SJCRH30 (cell line): ENCODE results near the gene AHNAK2. TPM values are rescaled to one million over a fixed set of nuclear protein-coding genes. Genes with fewer than 3 reads are reported as not detected.

Experiments
- DNase-seq, 2 experiments: peaks; one replicate each; pipeline ENCODE4 v3.0.0-alpha.2; 2015 to 2020
- H3K27ac ChIP-seq: fragments of 250-450 bp; sonication (Bioruptor Pico); 2 replicates; pipeline ENCODE4 v1.5.1; 2020; ENCODE audit warnings: mild to moderate bottlenecking, moderate library complexity
- H3K27me3 ChIP-seq: fragments of 250-450 bp; sonication (Bioruptor Pico); 2 replicates; pipeline ENCODE4 v1.5.1; 2020; ENCODE audit warnings: mild to moderate bottlenecking, moderate library complexity
- H3K36me3 ChIP-seq: fragments of 250-450 bp; sonication (Bioruptor Pico); 2 replicates; pipeline ENCODE4 v1.5.1; 2020; ENCODE audit warnings: mild to moderate bottlenecking, moderate library complexity
- H3K4me1 ChIP-seq: fragments of 250-450 bp; sonication (Bioruptor Pico); 2 replicates; pipeline ENCODE4 v1.5.1; 2020; ENCODE audit warnings: mild to moderate bottlenecking, moderate library complexity
- H3K4me3 ChIP-seq: fragments of 250-450 bp; sonication (Bioruptor Pico); 2 replicates; pipeline ENCODE4 v1.5.1; 2020; ENCODE audit warnings: mild to moderate bottlenecking, moderate library complexity
- H3K9me3 ChIP-seq: fragments of 250-450 bp; sonication (Bioruptor Pico); replicated peaks from 2 replicates; pipeline ENCODE4 v1.5.1; 2020; ENCODE audit warnings: mild to moderate bottlenecking, moderate library complexity
- total RNA-seq: library from RNA; depleted of rRNA; stranded (reverse); fragments of >200 nt; shearing (Covaris generic); gene quantifications from 2 replicates; pipeline ENCODE4 v1.2.3, GENCODE V29; 2014

The AHNAK2 gene
- total RNA-seq, 1 experiment from 2014 or later = 1.6 TPM

DNA sequence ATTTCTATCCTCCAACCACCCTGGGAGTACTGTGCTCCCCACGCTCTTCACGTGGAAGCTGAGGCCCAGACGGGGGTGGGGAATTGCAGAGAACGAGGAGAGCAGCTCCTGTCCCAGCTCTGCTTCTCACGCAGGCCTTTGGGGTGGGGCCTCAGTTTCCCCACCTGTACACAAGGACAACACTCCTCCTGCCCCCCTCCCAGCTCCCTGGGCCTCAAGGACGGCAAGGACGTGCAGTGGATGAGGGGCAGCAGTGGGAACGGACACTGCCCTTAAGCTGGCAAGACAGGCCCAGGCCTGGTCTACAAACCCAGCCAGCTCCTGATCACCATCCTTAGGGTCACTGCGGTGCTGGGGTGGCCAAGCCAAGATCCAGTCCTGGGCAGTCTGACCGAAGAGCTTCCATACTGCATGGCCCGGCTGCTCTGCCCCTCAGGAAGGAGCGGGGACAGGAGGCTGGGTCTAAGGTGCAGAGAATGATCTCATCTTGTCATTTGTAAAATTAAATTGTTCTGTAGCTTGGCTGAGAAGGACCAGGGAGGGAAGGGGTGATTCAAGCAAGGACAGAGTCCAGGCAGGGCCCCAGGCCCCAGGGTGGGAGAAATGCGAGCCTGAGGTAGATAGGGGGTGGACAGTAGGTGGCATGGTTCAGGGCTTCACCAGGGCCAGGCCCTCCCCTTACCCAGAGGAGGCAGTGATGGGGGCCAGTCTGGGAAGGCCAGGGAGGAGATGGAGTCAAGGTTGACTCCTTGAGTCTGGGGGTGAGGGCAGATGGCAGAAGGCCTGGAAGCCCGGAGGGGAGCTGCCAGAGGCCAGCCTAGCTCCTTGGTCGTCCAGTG, 6.1 kb upstream of the AHNAK2 start:
- Histone ChIP-seq H3K27me3 (0 out of 2 replicates have a peak, but pooled peaks cover 2% of the 10 kb centered on the region), H3K4me3 (no peak overlapping the region), H3K27ac (no peak overlapping the region), H3K4me1 (peaks cover 19% of the 10 kb centered on the region), H3K9me3 (no peaks in the 10 kb centered on the region), H3K36me3 (no peaks in the 10 kb centered on the region)
- DNase-seq = no peak

DNA sequence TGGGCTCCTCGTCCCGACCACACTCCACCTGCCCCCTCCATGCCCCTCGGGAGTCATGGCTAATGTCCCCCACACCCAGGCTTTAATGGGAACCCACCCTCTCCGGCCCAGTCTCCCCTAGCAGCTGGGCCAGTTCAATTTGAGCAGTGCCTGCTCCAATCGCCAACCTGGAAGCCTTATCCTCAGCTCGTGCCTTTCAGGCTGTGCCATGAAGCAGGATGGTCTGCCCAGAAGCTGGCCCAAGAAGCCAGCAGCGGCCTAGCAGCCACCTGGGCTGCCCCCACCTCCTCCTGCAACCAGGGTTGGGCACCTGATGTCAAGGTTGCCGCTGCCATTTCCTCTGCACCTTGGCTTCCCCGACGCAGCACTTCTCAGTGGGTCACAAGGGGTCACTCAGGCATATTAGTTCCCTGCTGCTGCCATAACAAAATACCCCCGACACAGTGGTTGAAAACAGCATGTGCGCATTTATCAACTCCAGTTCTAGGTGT, 5.1 kb upstream of the AHNAK2 start:
- Histone ChIP-seq H3K9me3 (no peaks in the 10 kb centered on the region), H3K27me3 (peaks cover 2% of the 10 kb centered on the region; the same call in 1 of the 2 replicates), H3K4me3 (no peak overlapping the region), H3K27ac (no peak overlapping the region), H3K4me1 (peaks cover 19% of the 10 kb centered on the region), H3K36me3 (no peaks in the 10 kb centered on the region)
- DNase-seq = no peak

DNA sequence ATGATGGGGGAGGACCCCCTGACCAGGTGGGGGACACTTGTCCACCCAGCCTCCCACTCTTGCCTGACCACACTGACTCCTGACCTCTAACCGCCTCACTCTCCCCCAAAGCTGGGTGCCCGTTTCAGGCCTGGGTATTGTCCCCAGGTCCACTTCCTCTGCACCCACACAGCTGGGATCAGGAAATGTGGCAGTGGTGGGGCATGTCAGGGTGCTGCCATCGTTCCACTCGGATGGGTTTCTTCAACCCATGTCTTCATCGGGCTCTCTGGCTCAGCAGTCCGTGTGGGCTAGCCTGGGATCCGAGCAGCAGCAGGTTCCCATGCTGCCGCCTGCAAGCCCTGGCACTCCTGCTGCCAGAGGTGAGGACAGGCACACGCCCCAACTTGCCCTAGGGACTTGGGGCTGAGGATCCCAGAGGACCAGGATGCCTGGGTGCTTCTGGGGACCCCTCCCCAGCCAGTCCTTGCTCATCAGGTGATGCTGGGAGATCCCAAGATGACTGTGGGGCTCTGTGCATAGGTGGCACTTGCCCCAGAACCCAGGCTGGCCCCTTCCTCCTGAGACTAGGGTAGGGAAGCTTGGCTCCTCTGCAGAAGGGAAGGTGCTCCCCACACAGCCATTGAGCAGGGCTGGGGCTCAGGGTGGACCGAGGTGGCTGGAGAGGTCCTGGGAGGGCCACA, 4.5 kb upstream of the AHNAK2 start:
- Histone ChIP-seq H3K4me3 (no peak overlapping the region), H3K27ac (no peak overlapping the region), H3K27me3 (peaks cover 3% of the 10 kb centered on the region), H3K9me3 (no peaks in the 10 kb centered on the region), H3K36me3 (no peaks in the 10 kb centered on the region), H3K4me1 (peaks cover 19% of the 10 kb centered on the region)
- no peak for DNase-seq

DNA sequence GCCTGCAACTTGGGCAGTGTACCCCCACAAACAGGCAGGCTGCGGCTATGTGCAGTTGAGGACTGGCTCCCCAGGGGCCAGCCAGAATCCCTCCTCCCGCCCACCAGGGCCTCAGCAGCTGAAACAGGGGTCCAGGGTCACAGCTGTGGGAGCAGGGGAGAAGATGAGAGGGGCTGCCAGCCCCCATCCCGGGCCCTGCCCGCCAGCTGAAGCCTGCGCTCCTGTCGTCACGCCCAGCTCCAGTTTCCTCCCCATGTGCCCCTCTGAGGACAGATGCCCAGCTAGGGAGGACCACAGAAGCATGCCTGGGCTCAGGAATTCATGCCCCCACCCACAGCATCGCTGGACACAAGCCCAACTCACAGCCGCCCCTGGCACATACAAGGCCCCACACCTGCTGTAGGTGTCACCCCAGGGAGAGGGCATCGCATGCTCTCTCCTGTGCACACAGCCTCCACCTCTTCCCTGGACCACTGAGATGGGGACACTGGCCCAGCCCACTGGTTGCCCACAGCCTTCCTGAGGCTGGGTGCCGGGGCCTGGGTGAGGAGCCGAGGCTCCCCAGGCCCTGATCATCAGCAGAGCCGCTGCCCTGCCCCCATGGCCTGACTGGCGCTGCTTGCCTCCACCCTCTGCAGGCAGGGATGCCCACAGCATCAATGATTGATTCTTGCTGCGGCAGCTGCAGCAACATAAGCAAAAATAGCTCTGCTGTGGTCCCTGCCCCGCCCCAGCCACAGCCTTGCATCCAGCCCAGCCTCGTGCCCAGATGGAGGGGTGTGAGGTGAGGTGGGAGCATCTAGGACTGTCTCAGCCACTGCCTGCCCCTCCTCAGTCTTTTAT, 3.7 kb upstream of the AHNAK2 start:
- Histone ChIP-seq H3K27me3 (peaks cover 11% of the 10 kb centered on the region), H3K4me1 (peaks cover 21% of the 10 kb centered on the region), H3K36me3 (no peaks in the 10 kb centered on the region), H3K27ac (no peak overlapping the region), H3K9me3 (no peaks in the 10 kb centered on the region), H3K4me3 (no peak overlapping the region)
- peak; percentile 65 to 69 for DNase-seq

DNA sequence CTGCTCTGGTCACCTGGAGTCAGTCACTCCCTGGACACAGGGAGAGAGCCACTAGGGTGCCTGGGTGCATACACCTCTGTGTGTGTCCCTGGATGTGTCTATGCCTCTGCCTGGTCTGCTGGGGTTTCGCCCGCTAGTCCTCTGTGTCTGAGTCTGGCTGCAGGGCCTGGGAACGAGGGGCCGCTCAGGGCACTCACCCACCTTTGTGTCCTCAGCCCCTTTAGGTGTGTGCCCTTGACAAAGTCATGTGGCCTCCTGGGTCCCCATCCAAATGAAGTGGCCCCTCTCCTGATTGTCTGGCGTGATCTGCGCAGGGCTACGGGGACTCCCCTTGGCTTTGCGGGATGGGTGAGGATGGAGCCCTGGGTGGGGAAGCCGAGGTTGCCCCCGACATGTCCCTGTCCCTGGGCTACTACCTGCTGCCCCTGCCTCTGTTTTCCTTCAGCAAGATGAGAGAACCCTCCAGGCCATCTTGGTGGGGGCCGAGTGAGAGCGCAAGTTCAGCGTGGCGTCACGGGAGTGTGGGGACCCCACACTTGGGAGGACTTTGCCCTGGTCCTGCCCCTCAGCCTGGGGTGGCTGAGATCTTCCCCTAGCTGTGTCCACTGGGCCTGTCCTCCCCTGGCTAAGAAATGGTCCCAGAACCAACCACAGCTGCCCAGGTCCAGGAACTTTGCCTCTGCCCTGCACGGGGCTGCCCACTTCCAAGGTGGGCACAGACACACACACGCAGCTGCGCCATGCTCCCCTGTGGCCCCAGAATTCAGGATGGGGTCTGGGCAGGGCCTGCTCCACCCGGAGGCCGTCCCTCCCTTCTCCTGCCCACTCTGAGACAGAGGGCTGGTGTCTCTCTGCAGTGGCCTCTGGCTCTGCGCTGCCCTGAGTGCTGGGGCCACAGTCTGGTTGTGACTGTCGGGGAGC, 2.7 kb upstream of the AHNAK2 start:
- no peaks in the 10 kb centered on the region for H3K9me3 ChIP-seq
- no peaks in the 10 kb centered on the region for H3K36me3 ChIP-seq
- no peak overlapping the region for H3K27ac ChIP-seq
- peak in 1 of 2 experiments; percentile 3 for DNase-seq
- peaks cover 15% of the 10 kb centered on the region for H3K27me3 ChIP-seq
- H3K4me3 ChIP-seq = no peak overlapping the region
- peaks cover 25% of the 10 kb centered on the region for H3K4me1 ChIP-seq

DNA sequence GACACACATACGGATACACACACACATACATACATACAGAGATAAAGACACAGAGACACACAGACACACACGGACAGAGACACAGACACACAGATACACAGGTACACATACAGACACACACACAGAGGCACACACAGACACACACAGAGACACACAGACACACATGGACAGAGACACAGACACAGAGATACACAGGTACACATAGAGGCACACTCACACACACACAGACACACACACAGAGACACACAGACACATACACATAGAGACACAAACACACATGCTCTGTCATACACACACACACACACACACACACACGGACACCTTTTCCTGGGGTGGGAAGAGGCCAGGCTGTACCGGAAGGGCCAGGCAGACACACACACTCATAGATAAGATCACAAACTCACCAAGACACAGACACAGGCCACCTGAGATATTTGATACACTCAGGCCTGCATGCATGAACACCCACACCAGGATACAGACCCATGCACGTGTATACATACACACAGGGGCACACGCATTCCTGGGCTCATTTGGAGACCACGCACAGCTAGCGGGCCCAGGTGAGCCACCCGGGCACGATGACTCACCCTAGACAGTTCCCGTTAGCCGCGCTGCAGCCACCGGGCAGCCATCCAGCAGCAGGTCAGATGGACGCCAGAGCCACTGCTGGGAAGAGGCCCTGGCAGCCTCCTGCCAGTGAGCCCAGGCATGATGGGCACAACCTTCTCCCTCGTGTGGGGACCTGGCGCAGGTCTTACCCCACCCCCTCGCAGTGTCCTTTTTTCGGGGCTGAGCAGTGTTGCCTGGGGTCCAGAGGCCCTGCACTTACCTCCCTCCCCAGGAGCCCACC, 1.8 kb upstream of the AHNAK2 start:
- Histone ChIP-seq H3K9me3 (no peaks in the 10 kb centered on the region), H3K27me3 (peaks cover 15% of the 10 kb centered on the region), H3K4me3 (no peak overlapping the region), H3K27ac (no peak overlapping the region), H3K36me3 (no peaks in the 10 kb centered on the region), H3K4me1 (peaks cover 25% of the 10 kb centered on the region)
- DNase-seq = no peak

DNA sequence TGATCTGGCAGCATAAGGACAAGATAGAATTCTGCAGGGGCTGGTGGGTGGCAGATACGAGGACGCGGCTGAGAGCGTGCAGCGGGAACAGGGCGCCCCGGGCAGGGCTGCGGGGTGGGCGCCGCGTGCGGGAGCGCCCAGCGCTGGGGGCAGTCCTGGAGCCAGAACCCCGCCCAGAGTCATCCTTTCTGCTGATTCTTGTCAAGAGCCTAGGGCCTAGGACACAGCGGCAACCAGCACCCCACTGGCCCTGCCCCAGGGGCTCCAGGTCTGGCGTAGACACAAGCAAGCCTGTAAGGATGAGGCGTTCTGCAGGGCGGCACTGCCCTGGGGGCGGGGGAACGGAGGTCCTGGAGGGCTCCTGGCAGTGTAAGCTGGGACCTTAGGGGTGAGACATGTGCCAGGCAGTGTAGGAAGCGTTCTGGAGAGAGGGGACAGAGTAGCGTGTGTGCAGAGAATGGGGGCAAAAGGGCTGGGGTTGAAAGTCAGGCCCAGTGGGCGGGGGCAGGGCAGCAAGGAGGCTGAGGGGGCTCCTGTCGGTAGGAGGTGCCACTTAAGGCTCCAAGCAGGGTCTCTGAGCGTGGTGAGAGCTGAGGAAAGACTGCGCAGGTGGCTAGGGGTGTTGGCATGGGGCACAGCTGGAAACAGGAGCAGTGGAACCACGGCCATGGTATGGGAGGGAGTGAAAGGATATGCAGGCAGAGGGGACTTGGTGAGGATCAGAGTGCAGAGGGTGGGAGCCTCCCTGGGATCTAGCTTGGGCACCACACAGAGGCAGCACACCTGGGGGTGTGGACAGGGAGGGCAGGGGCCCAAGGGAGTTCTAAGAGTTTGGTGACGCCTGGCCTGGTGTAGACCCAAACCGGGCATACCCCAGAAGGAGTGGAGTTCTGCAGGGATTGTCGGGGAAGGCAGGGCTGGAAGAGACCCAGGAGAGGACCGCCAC, 845 bp upstream of the AHNAK2 start:
- no peak overlapping the region for H3K27ac ChIP-seq
- H3K9me3 ChIP-seq = no peaks in the 10 kb centered on the region
- H3K27me3 ChIP-seq = peaks cover 15% of the 10 kb centered on the region
- H3K4me1 ChIP-seq = peaks cover 29% of the 10 kb centered on the region
- no peak overlapping the region for H3K4me3 ChIP-seq
- DNase-seq = no peak
- no peaks in the 10 kb centered on the region for H3K36me3 ChIP-seq

DNA sequence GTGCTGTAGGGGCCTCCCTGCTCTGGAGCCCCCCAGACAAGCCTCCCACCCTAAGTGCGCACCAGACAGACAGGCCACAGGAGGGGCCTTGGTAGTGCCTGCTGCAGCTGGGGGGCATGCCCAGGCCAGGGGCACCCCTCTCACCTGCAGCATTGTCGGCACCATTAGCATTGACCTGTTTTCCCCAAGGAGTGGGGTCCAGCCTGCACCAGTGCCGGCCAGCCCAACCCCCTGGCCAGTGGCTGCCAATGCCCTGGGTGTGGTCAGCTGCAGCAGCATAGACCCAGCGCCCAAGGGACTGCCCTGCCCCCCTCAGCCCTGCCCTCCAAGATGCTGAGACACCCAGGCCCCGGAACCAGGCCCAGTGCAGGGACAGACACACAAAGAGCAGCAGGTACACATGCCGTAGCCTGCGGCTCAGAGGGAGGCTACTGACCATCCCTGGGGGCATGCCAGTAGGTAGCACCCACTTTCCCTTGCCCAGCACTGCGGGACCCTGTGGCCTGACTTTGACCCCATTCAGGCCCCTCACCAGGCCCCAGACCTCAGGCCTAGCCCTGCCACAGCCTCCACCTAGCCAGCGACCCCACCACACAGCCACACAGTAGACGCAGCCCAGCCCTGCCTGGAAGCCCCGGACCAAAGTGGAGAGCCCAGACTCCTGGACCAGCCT, 1.0 kb downstream of the AHNAK2 start:
- Histone ChIP-seq H3K4me3 (no peak overlapping the region; the same call in 1 of the 2 replicates), H3K9me3 (no peaks in the 10 kb centered on the region), H3K36me3 (no peaks in the 10 kb centered on the region), H3K27ac (no peak overlapping the region), H3K27me3 (peaks cover 15% of the 10 kb centered on the region), H3K4me1 (peaks cover 41% of the 10 kb centered on the region)
- no peak for DNase-seq

DNA sequence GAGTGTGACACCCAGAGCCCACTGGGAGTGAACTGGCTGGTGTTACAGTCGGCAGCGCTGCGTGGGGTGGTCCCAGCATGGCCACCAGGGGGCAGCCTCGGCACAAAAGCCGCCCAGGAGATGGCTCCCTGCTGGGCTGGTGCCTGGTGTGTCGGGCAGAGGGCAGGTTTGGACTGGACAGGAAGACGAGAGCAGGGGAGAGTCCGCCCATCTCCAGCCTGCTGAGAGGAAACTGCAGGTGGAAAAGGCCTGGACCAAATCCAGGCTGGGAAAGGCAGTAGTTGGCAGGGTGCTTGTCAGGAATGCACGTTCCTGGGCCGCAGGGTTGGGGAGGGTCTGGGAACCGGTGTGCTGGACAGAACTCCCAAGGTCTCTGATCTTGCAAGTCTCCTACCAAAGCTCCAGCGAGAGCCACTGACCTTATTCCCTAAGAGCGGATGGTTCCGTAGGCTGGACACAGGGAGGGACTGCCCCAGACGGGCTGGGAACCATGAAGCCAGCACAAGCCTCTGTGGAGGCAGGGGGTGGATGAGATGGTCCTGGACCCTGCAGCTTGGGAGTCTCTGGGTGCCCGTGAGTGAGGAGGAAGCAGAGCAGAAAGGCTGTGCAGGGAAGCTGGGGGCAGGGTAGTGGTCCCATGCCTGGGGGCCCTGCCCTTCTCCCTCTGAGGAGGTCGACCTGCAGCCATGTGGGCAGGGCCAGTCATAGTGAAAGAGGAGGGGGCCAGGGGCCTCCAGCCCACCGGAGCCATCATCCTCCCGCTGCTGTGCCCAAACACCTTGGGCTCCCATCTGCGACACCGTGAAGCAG, 1.8 kb downstream of the AHNAK2 start:
- H3K27me3 ChIP-seq = peaks cover 15% of the 10 kb centered on the region
- H3K27ac ChIP-seq = no peak overlapping the region
- H3K4me1 ChIP-seq = peaks cover 34% of the 10 kb centered on the region
- no peaks in the 10 kb centered on the region for H3K9me3 ChIP-seq
- H3K36me3 ChIP-seq = no peaks in the 10 kb centered on the region
- no peak overlapping the region for H3K4me3 ChIP-seq
- DNase-seq = peak; percentile 82 to 90

DNA sequence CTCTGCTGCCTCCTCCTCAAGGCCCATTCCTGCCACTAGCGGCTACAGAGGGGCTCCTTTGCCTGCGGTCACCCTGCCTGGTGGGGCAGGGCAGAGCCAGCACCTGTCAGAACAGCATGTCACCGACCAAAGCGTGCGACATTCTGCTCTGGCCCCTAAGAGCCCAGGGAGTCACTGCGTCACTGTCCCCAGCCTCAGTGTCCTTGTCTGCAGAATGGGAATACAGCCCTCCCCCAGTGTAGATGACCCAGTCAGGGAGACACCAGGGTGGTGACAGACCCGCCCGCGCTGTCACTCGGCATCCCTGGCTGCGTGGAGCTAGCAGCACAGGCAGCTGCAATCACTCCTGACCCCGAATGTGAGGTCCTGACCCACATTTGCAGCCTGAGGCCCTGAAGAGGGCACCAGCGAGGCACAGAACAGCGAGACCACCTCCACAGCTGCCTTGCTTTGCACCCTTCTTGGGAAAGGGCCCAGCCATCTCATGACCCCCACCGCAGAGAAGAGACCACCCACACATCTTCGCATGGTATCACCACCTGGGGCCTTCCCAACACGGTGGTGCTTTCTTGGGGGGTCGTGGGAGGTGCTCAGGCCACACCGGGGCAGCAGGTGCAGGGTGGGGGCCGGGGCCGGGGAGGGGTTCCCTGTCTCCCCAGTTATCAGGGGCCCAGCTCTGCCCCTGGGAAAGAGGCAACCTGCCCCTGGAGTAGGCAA, 2.5 kb downstream of the AHNAK2 start:
- H3K9me3 ChIP-seq = no peaks in the 10 kb centered on the region
- H3K27me3 ChIP-seq = peaks cover 15% of the 10 kb centered on the region
- no peak overlapping the region for H3K27ac ChIP-seq
- no peaks in the 10 kb centered on the region for H3K36me3 ChIP-seq
- DNase-seq = peak; percentile 35 to 52
- peaks cover 34% of the 10 kb centered on the region for H3K4me1 ChIP-seq
- no peak overlapping the region for H3K4me3 ChIP-seq
